Non-pigmented ciliary epithelial cell (primary cell): ENCODE measurements around the gene NDUFB10.
"Not testable (repeated sequence)": the region's sequence is repeated elsewhere in the genome, so short reads cannot be mapped to it uniquely, and the experiment has no call there.

Source experiments
- DNase-seq: peaks from one replicate; pipeline ENCODE4 v3.0.0-alpha.2; 2010; ENCODE audit warnings: low read depth

NDUFB10 gene

GRCh38 chr16:1946495-1947368 lies 12.6 kb upstream of the NDUFB10 start:
- no peak for DNase-seq

- no peak for DNase-seq
Measured at GRCh38 chr16:1947369-1947670, 12.0 kb upstream of the NDUFB10 start.

DNA sequence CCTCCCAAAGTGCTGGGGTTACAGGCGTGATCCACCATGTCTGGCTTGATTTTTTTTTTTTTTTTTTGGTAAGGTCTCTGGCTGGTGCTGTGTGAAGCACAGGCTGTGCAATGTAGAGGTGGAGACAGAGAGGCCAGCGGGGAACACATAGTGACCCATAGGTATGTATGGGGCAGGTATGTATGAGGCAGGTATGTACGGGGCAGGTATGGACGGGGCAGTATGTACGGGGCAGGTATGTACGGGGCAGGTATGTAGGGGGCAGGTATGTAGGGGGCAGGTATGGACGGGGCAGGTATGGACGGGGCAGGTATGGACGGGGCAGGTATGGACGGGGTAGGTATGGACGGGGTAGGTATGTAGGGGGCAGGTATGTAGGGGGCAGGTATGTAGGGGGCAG lies 9.8 kb upstream of the NDUFB10 start:
- DNase-seq: no peak

DNA sequence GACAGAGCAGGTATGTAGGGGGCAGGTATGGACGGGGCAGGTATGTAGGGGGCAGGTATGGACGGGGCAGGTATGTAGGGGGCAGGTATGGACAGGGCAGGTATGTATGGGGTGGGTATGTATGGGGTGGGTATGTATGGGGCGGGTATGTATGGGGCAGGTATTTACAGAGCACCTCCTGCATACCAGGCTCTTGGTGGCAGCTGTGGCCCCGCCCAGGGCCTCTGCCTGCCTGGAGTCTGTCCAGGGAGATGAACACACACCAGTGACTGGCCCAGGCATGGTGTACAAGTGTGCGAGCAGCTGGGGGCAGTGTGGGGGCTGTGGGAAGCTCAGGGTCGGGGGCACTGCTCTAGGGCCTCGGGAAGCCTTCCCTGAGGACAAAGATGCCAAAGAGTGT lies 9.3 kb upstream of the NDUFB10 start:
- no peak for DNase-seq

GRCh38 chr16:1950559-1950958 lies 8.8 kb upstream of the NDUFB10 start:
- DNase-seq: no peak

- DNase-seq: no peak
Measured at GRCh38 chr16:1953734-1954133, 5.6 kb upstream of the NDUFB10 start.

DNA sequence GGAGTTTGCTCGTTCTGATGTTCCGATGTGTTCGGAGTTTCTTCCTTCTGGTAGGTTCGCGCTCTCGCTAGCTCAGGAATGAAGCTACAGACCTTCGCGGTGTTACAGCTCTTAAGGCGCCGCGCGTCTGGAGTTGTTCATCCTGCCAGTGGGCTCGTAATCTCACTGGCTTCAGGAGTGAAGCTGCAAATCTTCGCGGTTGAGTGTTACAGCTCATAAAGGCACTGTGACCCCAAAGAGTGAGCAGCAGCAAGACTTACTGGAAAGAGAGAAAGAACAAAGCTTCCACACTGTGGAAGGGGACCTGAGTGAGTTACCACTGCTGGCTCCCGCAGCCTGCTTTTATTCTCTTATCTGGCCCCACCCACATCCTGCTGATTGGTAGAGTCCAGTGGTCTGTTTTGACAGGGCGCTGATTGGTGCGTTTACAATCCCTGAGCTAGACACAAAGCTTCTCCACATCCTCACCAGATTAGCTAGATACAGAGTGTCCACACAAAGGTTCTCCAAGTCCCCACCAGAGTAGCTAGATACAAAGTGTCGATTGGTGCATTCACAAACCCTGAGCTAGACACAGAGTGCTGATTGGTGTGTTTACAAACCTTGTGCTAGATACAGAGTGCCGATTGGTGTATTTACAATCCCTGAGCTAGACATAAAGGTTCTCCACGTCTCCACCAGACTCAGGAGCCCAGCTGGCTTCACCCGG lies 1.8 kb upstream of the NDUFB10 start:
- not testable (repeated sequence) for DNase-seq

GRCh38 chr16:1958143-1958491 lies 1.2 kb upstream of the NDUFB10 start:
- DNase-seq: not testable (repeated sequence)

DNA sequence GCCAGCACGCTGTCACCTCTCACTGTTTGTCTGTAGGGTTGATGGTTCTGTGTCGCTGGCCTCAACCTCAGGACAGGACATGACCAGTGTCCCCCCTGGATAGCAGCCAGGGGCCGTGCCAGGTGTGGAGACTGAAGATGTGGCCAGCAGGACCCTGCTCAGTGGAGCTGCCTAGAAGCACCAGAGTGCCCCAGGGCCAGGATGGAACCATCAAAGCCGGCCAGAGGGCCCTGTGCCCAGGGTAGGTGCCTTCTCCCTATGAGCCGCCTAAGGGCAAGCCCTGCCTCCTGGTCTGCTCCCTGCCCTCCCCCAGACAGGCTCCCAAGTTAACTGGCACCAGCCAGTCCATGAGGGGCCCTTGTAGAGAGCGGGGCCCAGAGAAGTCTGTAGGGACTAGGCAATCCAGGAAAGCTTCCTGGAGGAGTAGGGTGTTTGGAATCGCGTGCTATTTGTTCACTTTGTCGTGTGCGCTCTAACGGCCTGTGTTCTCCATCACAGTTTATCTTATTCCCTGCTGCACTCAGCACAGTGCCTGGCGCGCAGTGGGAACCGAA lies 546 bp upstream of the NDUFB10 start:
- no peak for DNase-seq

DNA sequence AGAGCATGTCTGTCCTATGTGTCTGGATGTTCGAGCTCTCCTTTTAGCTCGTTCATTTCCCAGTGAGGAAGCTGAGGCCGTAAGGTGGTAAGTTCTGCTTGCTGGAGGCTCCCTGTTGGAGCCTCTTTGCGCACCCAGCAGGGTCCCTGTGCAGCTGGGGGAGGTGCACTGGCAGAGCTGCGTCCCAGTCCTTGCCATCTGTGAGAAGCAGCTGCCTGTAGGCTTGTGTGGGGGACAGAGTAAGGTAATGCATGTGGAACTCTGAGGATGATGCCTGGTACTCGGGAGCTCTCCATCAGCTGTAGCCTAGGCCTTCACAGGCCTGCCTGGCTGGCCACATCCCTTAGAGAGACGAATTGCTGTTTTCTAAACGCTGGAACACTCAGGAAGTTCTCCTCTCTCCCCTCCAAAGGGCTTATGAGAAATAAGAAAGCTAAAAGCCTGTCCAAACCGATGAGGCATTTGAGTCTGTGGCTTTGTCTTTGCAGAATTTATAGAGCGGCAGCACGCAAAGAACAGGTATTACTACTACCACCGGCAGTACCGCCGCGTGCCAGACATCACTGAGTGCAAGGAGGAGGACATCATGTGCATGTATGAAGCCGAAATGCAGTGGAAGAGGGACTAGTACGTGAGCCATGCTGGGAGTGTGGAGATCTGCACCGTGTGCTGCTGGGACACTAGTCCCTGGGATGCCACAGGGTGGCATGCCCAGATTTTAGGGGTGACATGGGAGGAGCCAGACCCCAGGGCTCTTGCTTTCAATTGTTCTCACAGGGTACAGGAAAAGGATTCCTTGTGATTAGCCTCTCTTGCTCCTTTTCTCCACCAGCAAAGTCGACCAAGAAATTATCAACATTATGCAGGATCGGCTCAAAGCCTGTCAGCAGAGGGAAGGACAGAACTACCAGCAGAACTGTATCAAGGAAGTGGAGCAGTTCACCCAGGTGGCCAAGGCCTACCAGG lies 1.6 kb downstream of the NDUFB10 start:
- no peak for DNase-seq

DNA sequence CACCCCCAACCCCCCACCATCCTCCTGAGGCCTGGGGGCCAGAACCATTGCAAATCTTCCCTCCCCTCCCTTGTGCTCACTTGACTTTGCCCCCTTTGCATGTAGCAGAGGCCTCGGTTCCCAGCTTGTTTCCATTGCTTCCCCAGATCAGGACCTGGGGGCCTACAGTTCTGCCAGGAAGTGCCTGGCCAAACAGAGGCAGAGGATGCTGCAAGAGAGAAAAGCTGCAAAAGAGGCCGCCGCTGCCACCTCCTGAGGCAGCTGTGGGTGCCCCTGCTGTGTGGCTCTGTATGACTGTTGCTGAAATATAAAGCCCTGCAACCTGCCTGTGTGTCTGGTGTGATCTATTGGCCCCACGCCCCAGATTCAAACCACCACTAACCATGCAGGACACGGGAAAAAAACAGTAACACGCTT lies 2.3 kb downstream of the NDUFB10 start:
- no peak for DNase-seq

DNA sequence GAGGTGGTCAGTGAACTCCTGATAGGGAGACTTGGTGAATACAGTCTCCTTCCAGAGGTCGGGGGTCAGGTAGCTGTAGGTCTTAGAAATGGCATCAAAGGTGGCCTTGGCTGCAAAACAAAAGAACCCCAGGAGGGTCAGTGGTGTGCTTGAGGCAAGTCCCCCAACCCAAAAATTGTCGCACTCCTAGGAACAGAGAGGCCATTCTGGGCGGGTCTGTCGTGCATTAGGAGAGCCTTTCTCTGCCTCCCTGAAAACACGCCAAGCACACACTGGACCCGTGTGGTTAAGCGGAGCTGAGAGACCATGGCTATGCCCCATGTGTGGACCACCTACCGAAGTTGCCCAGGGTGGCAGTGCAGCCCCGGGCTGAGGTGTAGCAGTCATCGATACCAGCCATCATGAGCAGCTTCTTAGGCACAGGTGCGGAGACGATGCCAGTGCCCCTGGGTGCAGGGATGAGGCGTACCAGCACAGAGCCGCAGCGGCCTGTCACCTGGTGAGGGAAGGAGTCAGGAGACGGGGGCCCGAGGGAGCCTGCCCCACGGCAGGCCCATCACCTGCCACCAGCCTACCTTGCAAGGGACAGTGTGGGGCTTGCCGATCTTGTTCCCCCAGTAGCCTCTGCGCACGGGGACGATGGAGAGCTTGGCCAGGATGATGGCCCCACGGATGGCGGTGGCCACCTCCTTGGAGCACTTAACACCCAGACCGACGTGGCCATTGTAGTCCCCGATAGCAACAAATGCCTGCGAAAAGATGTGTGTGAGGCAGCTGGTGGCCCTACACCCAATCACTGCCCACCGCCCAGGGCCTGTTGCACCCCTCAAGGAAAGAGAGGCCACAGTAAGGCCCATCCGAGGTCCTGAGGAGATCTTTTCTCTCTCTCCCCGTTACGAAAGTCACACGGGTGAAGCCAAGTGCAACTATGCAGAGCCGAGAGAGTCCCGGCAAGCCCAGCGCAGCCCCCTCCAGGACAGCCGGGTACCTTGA lies 3.1 kb downstream of the NDUFB10 start:
- DNase-seq: not testable (repeated sequence)

- DNase-seq: no peak
Measured at GRCh38 chr16:1963806-1964505, 4.6 kb downstream of the NDUFB10 start.

- DNase-seq: peak; percentile 89
Measured at GRCh38 chr16:1964506-1965395, 5.4 kb downstream of the NDUFB10 start, which contains the start of gene RPS2. Gene RPS2, minus strand, starts transcription at chr16:1964826. Its CDS starts 201 bp downstream, at chr16:1964625.

GRCh38 chr16:1965396-1966001 lies 6.2 kb downstream of the NDUFB10 start:
- DNase-seq: no peak

DNA sequence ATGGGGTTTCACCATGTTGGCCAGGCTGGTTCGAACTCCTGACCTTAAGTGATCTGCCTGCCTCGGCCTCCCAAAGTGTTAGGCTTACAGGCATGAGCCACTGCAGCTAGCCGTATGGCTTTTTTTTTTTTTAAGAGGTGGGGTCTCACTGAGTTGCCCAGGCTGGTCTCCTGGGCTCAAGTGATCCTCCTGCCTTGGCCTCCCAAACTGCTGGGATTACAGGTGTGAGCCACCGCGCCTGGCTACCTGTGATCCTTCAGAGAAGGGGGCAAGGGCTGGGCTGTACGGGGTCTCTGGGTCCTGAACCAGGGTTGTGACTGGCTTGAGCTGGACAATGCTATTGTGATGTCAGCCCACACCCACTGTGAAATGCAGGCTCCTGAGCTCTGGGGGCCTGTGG lies 7.1 kb downstream of the NDUFB10 start, which contains the start of gene RNF151:
Gene RNF151 (plus strand): TSS at position 397 of the 400 bp plus-strand sequence. CDS start 26 bp downstream, outside the sequence.
- DNase-seq: no peak

DNA sequence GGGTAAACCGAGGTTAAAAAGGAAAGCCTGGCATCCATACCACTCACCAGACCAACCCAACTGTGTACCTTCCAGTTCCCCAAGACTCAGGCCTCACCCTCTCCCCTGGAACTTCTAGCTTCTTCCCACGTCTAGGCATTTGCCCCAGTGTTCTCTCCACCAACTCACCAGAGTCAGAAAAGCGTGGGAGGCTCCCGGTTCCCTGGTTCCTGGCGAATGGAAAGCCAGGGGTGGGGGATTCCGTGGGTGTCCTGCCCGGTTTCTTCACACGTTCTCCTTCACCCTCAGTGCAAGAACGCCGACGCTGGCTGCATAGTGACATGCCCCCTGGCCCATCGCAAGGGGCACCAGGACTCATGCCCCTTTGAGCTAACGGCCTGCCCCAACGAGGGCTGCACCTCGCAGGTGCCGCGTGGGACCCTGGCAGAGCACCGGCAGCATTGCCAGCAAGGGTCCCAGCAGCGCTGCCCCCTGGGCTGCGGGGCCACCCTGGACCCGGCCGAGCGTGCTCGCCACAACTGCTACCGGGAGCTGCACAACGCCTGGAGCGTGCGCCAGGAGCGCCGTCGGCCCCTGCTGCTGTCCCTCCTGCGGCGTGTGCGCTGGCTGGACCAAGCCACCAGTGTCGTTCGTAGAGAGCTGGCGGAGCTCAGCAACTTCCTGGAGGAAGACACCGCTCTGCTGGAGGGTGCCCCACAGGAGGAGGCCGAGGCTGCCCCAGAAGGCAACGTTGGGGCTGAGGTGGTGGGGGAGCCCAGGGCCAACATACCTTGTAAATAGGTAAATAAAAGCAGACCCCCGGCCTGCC lies 9.0 kb downstream of the NDUFB10 start:
- no peak for DNase-seq
